22Rv1 (cell line): ENCODE measurements around the gene HPDL.

ENCODE experiments used
- ZFX ChIP-seq: fragments of 450-650 bp; IDR thresholded peaks from 2 replicates; pipeline ENCODE4 v1.6.1; 2017; ENCODE audit warnings: antibody characterized with exemption, borderline replicate concordance
- TF ChIP-seq, protein P1 (sequence below): fragments of 450-650 bp; IDR thresholded peaks from 2 replicates; pipeline ENCODE4 v1.5.1; 2017; ENCODE audit warnings: mild to moderate bottlenecking

DNA sequence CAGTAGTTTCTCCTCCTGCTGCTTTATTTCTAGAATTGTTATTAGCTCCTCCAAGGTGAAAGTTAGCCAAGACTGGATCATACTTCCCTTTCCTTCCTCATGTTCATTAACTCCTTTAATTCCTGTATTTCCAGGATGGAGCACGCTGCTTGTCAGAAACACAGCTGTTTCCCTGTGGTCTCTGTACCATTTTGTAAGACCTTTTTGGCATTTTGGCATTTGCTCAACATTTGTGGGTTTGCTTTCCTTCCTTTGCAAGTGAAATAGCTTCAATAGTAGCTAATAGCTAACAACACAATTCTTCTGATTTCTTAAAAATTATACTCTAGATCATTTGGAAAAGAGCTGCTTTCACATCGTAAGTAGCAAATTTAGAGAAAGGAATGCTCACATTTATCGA is 44.3 kb upstream of the HPDL start:
- TF ChIP-seq, protein P1, sequence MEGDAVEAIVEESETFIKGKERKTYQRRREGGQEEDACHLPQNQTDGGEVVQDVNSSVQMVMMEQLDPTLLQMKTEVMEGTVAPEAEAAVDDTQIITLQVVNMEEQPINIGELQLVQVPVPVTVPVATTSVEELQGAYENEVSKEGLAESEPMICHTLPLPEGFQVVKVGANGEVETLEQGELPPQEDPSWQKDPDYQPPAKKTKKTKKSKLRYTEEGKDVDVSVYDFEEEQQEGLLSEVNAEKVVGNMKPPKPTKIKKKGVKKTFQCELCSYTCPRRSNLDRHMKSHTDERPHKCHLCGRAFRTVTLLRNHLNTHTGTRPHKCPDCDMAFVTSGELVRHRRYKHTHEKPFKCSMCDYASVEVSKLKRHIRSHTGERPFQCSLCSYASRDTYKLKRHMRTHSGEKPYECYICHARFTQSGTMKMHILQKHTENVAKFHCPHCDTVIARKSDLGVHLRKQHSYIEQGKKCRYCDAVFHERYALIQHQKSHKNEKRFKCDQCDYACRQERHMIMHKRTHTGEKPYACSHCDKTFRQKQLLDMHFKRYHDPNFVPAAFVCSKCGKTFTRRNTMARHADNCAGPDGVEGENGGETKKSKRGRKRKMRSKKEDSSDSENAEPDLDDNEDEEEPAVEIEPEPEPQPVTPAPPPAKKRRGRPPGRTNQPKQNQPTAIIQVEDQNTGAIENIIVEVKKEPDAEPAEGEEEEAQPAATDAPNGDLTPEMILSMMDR: no peak
- no peak for TF ChIP-seq ZFX
